Stimulated activated CD4-positive, alpha-beta T cell treated with anti-CD3 and anti-CD28 coated beads, Interleukin-2, amount 100 ng/mL, for 24 hours (primary cell): ENCODE measurements around the gene GRAMD4.

Source experiments
- DNase-seq, 2 donors: peaks; one replicate each; pipeline ENCODE4 v3.0.0-alpha.2; 2020

GRAMD4 gene

DNA sequence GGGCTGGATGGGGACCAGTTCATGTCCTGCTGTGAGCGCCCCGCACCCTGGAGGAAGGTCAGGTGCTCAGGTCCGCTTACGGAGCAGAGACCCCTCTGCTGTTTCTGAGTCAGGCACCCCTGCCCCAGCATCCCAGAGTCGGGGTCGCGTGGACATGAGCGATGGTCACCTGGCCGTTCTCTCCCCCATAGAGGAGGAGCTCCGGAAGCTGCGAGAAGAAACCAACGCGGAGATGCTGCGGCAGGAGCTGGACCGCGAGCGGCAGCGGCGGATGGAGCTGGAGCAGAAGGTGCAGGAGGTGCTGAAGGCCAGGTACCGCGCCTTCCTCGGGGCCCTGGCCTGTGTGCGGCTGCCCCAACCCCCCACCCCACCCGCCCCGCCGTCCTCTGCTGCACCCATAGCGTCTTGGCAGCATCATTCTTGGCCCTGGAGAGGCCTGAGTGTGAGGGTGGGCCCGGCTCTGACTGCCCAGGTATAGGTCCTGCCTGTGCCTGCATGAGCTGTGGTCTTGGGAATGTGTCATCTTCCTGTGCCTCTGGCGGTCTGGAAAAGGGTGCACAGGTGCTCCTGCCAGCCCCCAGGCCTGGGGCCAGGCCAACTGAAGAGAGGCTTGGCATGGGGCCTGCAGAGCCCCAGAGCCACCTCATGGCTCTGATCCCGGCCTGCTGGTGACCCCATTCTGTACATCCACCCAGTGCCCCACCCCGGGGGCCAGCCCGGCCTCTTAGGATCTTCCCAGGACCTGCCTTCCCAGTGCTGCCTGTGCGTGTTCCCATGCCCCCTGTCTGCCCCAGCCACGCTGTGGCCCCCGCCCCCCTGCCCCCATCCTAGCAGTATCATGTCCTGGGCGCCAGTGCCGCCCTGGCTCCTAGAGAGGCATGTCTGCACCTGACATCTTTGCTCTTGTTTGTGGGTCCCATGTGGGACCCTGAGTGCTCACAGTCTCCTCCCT, 38.1 kb downstream of the GRAMD4 start:
- DNase-seq, result no peak

GRCh38 chr22:46659059-46659790, 39.0 kb downstream of the GRAMD4 start:
- no peak for DNase-seq

- no peak for DNase-seq
These were observed 39.6 kb downstream of the GRAMD4 start for GRCh38 chr22:46659791-46660186.

DNA sequence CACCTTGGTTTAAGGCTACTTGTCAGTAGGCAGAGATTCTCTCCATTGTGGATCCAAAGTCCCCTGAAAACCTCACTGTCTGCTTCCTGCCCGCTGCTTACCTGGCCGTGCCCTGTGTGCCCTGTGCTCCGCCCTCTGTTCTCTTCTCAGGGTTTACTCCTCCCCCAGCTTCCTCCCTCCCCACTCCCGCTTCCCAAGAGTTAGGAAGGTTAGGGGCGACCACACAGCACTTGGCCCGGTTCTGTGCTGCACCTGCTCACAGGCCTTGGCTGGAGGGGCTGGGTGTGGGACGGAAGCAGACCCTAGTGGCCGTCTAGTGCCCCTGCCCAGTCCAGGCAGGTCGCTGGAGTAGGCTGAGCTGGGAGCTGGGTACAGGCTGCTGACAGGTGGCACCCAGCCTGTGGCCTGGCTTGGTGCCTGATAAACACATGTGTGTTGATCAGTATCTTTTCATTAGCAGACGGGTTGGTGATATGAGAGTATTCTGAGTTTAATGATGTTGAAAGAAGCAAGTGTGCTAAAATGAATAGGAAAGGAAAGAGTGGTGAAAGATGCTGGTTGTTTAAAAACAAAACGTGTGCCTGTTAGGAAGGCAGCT, 40.5 kb downstream of the GRAMD4 start:
- DNase-seq, result no peak

- peak; percentile 46 to 48 for DNase-seq
These were observed 41.1 kb downstream of the GRAMD4 start for GRCh38 chr22:46661221-46661851.

GRCh38 chr22:46662226-46662625, 42.0 kb downstream of the GRAMD4 start:
- DNase-seq, result no peak

GRCh38 chr22:46663001-46663400, 42.8 kb downstream of the GRAMD4 start:
- DNase-seq, result no peak

DNA sequence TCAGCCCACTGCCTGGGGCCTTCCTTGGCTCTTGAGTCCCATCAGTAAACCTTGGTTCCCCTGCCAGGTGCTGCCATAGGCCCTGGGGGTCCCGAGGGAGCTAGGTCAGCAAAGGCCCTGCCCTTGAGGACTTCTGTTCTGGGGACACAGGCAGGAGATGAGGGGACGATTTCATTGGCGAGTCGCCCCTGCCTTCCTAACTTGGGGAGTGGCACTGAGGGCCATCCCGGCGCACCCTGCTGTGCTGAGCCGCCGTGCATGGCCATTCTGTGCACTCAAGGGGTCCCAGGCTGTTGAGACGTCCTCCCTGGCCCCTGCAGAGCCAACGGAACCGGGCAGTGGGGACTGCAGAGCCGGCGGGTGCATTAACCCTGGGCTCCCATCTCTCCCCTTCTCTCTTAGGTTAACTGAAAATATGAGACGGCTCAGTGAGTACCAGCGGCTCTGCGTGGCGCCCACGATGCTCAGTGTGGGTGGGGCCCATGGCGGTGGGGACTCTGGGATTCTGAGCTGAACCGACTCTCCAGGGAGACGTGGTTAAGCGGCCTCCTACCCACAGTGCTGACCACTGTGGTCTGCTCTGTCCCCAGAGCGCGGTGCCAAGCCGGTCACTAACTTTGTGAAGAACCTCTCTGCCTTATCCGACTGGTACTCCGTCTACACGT, 43.4 kb downstream of the GRAMD4 start:
- DNase-seq, result no peak

GRCh38 chr22:46664301-46664855, 44.2 kb downstream of the GRAMD4 start:
- DNase-seq, result no peak

DNA sequence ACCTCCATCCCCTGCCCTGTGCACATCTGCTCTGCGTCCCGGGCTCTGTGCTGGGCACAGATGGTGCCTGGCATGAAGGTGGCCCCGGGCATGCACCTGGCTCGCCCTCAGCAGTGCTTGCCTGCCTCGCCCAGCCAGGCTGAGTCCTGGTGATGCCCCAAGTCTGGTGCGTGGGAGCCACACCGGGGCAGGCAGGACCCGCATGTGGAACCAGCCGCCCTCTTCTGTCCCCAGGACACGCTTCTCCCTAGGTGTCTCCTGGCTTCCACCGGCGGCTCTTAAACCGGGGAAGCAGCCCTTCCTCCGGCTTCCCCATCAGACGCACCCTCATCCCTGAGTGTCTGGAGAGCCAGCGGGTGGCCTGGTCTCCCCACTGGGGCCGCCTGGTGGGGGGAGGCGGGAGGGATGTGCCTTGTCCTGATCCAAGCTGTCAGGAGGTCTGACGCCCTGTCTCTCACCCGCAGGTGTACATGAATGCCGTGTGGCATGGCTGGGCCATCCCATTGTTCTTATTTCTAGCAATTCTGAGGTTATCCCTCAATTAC, 45.0 kb downstream of the GRAMD4 start:
- DNase-seq, result no peak

DNA sequence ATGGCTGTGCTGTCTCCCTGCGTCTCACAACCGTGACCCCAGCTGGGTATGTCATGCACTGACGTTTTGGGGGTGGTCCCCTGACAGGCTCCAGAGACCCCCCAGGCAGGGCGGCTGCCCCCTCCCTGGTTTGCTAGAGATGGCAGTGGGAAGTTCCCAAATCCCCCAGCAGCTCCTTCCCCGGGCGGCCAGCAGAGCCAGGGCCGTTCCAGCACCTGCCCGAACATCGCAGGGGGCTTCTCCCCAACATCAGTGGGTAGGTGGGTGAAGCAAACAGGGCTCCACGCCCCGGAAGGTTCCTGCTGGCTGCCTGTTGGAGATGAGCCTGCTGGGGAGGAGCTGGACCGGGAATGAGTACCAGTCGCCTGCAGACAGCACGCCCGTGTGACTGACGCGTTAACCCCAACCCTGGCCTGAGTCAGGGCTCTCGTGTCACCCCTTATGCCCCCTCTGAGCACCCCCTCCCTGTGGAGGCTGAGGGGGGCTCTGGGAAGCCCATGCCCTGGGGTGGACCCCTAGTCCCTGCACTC, 45.6 kb downstream of the GRAMD4 start:
- no peak for DNase-seq

GRCh38 chr22:46666577-46667244, 46.5 kb downstream of the GRAMD4 start:
- DNase-seq, result no peak

DNA sequence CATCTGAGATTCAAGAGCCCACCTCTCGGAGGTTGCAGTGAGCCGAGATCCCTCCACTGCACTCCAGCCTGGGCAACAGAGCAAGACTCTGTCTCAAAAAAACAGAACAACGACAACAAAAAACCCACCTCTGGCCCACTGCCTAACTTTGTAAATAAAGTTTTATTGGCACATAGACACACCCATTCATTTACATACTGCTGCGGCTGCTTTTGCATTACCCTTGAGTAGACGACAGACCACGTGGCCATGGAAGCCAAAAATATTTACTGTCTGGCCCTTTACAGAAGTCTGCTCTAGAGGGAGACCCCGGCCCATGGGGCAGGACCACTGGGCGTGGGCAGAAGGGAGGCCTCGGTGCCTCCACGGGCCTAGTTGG, 47.0 kb downstream of the GRAMD4 start:
- DNase-seq, result no peak

- DNase-seq, result no peak
These were observed 47.9 kb downstream of the GRAMD4 start for GRCh38 chr22:46668116-46668515.

DNA sequence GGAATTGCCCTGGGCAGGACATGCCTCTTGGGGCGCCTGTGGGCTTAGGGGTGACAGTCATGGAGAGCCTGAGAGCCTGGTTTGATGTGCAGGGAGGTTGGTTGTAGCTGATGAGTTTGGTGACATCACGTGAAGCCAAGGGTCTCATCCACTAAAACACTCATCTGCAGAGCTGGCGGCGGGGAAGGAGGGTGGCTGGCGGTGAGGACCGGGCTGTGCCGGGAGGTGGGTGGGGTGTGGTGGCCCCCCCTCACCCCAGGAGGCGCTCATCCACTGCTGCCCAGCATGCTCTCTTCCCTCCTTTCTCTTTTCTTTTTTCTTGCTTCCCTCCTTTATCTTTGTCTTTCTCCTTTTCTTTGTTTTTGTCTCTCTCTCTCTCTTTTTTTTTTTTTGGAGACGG, 49.0 kb downstream of the GRAMD4 start:
- no peak for DNase-seq

GRCh38 chr22:46671824-46672432, 51.7 kb downstream of the GRAMD4 start:
- no peak for DNase-seq

GRCh38 chr22:46672731-46673130, 52.5 kb downstream of the GRAMD4 start:
- DNase-seq, result no peak

DNA sequence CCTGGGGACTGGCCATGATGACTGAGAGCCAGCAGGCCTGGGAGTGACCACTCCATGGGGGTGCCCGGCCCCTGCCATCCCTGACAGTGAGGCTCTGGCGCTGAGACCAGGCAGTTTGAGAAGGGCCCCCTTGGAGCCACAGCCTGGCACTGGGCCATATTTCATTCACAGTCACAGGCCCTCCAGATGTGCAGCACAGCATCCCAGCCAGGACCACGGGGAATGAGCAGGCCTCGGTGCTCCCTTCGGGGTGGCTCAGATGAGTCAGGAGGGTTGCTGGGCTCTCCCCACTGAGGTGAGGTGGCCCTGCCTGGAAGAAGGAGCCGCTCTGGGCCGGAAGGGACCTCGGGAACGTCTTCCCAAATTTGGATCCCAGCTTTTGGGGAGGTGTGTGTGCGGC, 53.0 kb downstream of the GRAMD4 start:
- DNase-seq, result no peak

GRCh38 chr22:46673662-46674236, 53.6 kb downstream of the GRAMD4 start:
- DNase-seq, result peak; percentile 35 to 48

- DNase-seq, result peak; percentile 92 to 98
These were observed 54.2 kb downstream of the GRAMD4 start for GRCh38 chr22:46674367-46674781.
